Gastroesophageal sphincter (tissue), 2 donors: Measurements from ENCODE around the gene ANKFY1.

Experiments used
- POLR2A ChIP-seq, 2 donors: fragments of 450-650 bp; IDR thresholded peaks; one replicate each; pipeline ENCODE4 v1.6.1; 2017; ENCODE audit warnings: antibody characterized with exemption in 2 of 2, mild to moderate bottlenecking in 2 of 2, moderate library complexity in 1 of 2
- POLR2AphosphoS5 ChIP-seq: sonication (generic); formaldehyde crosslinking; IDR thresholded peaks from one replicate; pipeline ENCODE4 v1.6.1; 2017; ENCODE audit warnings: antibody characterized with exemption

DNA sequence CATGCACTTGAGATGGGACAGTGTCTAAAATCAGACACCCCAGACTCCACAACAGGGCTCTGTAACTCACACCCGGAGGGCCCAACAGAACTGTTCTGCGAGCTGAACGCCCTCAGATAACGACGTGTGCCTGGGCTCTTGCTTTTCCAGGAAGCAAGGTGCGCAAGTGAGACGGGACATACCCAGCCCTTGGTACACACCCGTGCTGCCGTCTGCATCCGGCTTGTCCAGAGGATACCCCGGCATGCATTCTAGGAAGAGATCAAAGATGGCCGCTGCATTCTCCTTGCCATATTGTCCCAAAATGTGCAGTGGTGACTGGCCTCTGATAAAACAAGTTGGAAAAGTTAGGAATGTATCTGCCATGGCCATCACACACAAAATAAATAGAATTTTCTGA is 91.4 kb downstream of the ANKFY1 start:
- TF ChIP-seq POLR2A (IDR thresholded peaks at IDR 0.05) (no peak), POLR2AphosphoS5 (no peak)
